HG02884 (cell line): Measurements from ENCODE around the gene CLDN9.
A peak's percentile ranks its signal among the peaks of the same experiment; 100 is the strongest.

ENCODE experiments used
- ATAC-seq: cut with Tn5 transposase; IDR thresholded peaks from one replicate; pipeline ENCODE4 v1.9.1; 2021; ENCODE audit warnings: mild to moderate bottlenecking, moderate library complexity; ENCODE audit not compliant: unreplicated experiment

Gene CLDN9, protein sequence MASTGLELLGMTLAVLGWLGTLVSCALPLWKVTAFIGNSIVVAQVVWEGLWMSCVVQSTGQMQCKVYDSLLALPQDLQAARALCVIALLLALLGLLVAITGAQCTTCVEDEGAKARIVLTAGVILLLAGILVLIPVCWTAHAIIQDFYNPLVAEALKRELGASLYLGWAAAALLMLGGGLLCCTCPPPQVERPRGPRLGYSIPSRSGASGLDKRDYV

DNA sequence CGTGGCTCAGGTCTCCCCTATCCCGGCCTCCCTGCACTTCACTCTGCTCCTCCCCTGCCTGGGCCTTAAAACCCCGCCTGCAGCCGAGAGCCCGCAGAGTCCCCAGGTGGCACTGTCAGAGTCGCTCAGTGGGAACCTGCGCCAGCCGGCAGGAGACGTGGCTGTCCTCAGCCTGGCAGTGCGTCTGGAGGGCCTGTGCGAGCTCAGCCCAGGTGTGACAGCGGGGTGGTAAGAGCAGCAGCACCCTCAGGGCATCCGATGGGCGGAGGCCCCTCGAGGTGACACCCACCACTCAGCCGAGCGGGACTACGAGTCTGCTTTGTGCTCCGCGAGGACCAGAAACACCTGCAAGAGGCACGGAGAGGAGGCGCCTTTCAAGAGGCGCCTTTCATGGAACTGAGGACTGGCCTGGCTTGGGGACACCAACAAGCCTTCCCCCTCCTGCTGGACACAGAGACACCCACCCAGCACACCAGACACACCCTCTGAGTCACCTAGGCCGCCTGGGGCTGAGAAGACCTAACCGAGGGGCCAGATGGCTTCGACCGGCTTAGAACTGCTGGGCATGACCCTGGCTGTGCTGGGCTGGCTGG, at the start of gene CLDN9:
CLDN9 (plus strand) TSS at position 96 of the 593 bp plus-strand sequence; CDS start at position 536, 440 bp downstream.
- no peak for ATAC-seq

DNA sequence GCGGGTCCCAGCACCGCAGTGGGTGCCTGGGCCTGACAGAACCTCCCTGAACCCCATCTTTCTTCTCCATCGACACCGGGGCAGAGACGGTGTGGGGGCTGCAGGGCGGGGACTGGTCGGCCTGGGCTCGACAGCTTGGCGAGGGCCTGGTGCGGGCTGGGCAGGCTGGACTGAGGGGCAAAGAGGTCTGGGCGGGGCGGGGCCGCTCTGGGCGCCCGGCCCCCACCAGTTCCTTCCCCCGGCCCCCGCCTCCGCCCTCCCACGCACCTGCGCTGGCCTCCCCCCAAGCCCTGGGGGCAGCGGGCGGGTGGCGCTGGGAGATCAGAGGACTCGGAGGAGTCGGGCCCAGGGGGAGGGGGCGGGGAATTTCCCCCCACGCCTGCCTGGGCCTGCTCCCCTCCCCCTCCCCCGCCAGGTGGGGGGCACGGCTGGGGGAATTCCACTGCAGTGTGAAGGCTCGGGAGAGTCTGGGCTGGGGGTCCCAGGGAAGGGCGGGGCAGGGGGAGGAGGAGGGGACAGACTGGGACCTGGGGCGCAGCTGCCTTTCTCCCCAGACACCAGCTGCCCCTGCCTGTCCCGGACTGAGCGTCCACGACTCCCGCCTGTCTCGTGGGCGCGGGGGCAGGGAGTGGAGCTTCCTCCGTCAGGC, 49.5 kb upstream of the CLDN9 start:
- ATAC-seq, result no peak

DNA sequence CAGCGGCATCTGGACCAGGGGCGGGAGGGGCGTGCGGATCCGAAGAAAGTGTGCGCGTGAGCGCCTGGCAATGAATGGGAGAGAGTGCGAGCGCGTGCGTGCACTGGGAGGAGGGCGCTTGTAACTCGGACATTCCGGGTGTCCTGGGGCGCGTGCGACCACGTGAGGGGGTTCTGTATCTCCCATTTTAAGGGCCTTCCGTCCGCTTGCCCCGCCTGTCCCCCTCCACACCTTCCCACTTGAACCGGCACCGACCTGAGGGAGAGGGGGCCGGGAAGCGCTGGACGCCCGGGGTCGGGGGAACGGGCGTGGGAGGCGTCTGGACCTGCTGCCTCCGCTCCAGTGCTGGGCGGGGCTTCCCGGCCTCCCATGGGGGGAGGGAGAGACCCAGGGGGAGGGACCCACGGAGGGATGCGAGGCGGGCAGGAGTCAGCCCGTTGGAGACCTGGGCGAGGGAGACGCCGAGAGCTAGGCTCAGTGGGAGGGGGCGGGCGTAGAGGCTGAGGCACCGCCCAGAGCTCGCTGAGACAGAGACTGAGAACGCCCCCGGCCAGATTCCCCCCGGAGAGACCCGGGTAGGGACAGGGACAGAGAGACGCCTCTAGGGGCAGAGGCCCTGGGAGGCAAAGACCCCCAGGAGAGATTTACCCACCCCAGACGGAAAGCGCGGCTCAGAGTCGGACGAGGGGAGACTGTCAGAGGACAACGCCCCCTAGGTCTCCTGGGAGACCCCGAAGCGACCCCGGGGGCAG, 48.8 kb upstream of the CLDN9 start, which contains the start of gene KREMEN2:
KREMEN2 (plus strand) TSS at position 553 of the 752 bp plus-strand sequence. CDS start 246 bp downstream, outside the sequence.
- ATAC-seq, result no peak

DNA sequence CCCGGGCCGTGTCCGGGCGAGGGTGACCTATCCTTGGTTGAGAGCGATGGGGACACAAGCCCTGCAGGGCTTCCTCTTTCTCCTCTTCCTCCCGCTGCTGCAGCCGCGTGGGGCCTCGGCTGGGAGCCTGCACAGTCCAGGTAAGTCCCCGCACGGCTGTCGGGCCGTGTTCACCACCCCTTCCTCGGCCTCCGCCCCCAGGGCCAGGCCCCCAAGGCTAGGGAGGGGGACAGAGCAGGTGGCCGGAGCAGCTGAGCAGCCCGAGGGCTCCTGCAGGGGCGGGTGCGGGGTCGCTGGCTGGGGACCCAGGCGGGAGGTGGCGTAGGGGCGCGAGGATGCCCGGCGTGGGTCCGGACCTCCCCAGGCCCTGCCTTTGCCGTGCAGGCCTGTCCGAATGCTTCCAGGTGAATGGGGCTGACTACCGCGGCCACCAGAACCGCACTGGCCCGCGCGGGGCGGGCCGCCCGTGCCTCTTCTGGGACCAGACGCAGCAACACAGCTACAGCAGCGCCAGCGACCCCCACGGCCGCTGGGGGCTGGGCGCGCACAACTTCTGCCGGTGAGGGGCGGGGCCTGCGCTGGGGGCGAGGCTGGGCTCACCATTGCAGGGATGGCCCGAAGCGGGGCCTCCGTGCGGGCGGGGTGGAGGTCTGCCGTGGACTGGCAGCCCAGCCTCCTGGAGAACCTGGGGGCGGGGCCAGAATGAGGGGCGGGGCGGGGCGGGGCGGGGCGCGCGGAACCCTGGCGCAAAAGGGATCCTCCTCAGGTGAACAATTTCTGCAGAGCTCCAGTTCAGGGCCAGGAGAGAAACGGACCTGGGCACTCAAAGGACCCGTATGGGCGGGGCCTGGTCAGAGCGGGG, 48.0 kb upstream of the CLDN9 start:
- ATAC-seq, result no peak

DNA sequence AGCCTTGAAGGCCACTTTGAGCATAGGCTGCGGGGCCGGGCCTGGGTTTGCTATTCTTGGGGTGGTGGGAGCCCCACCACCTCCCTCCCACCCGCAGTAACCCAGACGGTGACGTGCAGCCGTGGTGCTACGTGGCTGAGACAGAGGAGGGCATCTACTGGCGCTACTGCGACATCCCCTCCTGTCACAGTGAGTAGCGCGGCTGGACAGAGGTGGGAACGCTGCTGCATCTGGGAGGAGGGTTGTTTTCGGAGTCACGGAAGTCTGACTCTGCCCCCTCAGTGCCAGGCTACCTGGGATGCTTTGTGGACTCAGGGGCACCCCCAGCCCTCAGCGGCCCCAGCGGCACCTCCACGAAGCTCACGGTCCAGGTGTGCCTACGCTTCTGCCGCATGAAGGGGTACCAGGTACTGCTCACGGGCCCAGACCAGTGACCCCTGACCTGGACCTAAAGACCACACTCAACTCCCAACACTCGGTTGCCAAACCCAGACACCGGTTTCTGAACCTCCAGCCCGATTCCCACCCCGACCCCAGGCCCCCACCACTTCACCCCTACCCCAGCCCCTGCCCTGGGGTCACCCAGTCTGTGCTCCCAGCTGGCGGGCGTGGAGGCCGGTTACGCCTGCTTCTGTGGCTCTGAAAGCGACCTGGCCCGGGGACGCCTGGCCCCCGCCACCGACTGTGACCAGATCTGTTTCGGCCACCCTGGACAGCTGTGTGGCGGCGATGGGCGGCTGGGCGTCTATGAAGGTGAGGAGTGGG, 46.5 kb upstream of the CLDN9 start:
- no peak for ATAC-seq

DNA sequence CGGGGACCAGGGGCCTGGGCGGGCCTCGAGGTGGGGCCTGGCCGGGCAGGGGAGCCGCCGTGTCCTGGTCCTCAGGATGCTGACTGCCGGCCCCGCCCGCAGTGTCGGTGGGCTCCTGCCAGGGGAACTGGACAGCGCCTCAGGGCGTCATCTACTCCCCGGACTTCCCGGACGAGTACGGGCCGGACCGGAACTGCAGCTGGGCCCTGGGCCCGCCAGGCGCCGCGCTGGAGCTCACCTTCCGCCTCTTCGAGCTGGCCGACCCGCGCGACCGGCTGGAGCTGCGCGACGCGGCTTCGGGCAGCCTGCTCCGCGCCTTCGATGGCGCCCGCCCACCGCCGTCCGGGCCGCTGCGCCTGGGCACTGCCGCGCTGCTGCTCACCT, 45.9 kb upstream of the CLDN9 start:
- no peak for ATAC-seq

DNA sequence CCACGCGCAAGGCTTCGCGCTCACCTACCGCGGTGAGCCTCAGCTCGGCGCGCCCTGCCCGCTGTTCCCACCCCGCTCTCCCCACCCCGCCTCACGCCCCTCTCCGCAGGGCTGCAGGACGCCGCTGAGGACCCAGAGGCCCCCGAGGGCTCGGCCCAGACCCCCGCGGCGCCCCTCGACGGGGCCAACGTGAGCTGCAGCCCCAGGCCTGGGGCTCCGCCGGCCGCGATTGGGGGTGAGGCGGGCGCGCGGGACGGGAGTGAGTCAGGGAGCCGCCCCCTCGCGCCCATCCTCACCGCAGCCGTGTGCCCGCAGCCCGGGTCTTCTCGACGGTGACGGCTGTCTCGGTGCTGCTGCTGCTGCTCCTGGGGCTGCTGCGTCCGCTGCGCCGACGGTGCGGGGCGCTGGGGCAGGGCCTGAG, 45.5 kb upstream of the CLDN9 start:
- ATAC-seq, result no peak

DNA sequence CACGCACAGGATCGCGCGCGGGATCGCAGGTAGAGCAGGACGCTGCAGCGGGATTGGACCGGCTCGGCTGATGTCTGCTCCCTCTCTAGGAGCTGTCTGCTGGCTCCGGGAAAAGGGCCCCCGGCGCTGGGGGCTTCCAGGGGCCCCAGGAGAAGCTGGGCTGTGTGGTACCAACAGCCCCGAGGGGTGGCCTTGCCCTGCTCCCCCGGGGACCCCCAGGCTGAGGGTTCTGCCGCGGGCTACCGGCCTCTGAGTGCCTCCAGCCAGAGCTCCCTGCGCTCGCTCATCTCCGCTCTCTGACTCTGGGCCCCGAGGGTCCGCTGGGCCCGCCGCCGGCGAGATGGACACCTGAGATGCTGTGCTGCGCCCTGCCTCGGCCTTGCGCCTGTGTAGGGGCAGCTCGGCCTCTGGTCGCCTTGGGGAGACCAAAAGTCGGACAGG, 45.0 kb upstream of the CLDN9 start:
- no peak for ATAC-seq

DNA sequence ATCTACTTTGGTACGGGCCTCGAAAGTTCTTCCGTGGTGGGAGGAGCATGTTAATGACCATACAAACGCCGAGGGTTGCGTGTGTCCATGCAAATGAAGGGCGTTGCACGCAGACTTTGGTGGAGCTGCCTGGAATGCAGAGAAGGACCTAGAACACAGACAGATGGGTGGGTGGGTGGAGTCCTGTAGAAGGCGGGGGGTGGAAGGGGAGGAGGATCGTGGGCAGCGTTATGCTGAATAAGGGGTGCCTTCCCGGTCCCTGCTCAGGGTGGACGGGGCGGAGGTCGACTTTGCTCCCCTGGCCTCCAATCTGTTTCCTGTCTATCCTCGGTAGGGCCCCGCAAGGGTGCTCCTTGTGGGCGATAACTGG, 44.4 kb upstream of the CLDN9 start:
- ATAC-seq, result no peak

DNA sequence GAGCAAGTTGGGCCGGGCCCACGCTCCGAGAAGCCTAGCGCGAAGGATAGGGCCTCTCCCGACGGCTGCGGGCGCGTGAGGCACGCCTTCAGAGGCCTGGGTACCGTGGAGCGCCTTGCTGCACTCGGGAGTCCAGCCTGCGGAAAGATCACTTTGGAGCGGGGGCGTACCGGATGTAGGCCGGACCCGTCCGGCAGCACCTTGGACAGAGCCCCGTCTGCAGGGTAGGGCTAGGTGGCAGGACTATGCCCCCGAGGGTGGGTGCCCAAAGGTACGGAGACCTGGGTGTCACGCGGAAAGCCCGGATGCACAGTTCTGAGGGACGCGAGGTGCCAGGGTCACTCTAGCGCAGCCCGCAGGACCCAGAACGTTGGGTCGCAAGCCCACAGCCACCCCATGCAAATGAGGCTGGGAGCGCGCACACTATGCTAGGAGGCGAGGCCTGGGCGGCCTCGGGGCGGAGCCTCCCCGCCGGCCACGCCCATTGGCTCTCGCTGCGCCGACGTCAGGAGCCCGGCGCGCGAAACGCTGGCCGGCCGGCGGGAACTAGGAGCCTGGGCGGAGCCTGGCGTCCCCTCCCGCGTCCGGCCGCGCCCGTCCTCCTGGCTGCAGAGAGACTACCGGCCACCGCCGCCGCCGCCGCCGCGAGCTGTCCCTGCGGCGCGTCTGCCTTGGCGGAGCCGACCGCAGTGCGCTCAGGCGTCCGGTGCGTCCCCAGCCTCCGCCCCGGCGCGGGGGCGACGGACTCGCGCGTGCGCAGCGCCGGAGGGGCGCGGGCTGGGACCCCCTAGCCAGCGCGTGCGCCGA, 43.8 kb upstream of the CLDN9 start, which contains the start of gene PAQR4:
PAQR4 (plus strand) TSS at position 611 of the 807 bp plus-strand sequence. CDS start 327 bp downstream, outside the sequence.
- ATAC-seq, result peak; percentile 57

DNA sequence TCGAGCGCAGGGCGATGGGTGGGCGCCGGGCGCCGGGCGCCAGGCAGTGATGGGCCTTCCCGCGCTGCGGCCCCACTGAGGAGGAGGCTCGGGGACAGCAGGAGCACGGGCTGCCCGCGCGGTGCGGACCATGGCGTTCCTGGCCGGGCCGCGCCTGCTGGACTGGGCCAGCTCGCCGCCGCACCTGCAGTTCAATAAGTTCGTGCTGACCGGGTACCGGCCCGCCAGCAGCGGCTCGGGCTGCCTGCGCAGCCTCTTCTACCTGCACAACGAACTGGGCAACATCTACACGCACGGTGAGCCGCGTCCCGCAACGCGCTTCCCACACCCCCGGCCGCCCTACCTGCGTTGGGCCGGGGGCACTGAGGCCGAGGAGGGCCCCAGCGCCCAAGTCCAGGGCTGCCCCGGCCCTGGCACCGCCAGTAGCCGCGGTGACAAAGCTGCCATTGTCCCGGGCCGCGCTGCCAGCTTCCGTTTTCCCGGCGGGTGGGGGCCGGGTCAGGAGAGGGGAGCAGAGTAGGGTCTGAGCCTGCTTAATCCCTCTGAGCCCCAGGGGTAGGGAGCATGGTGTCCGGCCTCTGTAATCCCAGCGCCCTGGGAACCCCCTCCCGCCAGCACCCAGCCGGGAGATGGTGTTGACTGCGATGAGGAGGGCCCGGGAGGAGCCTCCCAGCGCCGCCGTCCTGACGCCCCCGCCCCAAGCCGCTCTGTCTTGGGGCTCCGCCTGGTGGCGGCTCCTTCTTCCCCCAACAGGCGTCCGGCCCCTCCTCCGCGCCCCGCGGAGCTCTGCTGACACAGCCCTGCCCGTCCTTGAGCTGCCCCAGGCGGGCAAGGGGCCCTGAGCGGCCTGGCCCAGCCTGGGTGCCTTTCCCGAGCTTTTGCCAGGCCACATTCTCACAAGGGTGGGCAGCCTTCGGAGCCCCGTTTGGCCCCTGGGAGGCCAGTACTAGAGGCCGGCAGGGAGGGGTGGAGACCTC, 42.9 kb upstream of the CLDN9 start:
- no peak for ATAC-seq

DNA sequence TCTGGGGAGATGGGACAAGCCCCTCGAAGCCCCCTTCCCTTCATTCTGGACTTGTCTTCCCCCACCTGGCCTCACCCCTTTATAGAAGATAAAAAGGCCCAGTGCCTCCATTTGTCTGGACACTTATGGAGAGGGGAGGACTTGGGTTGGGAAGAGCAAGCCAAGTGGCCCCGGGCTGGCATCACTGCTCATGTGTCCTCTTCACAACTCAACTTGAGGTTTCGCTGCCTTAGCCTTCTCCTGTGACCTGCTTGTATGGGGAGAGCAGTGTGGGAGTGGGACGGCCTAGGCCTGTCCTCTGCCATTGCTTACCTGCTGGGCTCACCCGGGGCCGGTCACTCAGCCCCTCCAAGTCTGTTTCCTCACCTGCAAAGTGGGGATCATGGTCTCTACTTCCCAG, 42.2 kb upstream of the CLDN9 start:
- no peak for ATAC-seq

DNA sequence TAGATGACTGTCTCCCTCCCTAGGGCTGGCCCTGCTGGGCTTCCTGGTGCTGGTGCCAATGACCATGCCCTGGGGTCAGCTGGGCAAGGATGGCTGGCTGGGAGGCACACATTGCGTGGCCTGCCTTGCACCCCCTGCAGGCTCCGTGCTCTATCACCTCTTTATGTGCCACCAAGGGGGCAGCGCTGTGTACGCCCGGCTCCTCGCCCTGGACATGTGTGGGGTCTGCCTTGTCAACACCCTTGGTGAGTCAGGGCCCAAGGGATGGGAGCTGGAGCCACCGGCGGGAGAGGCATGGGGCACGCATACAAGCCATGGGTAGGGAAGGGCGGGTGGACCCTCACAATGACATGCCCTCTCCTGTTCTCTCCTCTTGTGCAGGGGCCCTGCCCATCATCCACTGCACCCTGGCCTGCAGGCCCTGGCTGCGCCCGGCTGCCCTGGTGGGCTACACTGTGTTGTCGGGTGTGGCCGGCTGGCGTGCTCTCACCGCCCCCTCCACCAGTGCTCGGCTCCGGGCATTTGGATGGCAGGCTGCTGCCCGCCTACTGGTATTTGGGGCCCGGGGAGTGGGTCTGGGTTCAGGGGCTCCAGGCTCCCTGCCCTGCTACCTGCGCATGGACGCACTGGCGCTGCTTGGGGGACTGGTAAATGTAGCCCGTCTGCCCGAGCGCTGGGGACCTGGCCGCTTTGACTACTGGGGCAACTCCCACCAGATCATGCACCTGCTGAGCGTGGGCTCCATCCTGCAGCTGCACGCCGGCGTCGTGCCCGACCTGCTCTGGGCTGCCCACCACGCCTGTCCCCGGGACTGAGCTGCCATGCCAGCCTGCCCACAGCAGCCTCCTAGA, 41.4 kb upstream of the CLDN9 start:
- ATAC-seq, result no peak

DNA sequence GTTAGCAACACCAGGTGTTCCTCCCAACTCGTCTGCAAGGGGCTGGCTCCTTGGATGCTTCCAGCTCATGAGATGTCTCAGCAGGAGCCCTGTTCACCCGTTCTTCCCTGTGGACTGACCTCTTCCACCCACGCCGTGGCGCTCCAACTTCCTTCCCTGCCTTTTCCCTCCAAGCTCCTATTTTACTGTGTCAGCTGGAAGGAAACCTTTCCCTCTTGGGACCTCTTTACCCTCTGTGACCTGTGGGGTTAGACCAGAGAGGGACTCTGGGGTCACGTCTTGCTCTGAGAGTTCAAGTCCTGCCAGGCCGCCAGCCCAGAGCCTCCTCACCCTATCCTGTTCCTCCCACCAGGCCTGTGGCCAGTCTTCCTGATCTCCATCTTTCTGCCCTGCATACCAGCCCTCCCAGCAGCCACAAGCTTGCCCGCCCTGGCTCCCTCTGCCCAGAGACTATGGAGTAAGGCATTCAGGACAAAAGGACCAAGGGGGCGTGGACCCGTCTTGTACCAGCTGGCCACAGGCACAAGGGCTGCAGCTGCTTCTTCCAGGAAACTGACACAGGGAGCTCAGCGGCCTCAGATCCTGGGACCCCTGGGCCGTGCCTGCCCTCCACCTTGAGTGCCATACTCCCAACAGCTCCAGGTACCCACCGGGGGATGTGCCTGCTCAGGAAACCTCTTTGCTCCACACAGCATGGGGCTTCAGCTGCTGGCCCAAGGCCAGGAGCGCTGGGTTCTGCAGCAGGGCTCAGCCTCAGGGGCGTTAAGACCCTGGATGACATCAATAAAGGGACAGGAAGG, 40.5 kb upstream of the CLDN9 start:
- ATAC-seq, result no peak

DNA sequence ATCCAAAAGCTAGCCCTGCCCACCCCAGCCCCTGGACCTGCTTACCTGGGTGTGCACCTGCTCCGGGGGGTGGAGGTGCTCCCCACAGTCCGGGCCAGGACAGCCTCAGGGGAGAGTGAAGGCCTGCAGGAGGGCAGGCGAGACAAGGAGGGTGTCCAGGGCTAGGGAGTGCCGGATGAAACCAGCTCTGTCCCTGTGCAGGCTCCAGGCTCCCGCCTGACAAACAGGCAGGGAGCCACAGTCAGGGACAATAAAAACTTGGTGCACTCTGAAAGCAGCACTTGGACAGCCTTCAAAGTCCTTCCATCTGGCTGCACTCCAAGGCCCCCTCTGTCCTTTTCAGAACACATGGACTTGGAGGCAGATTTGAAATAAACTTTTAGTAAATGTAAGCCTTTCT, 39.6 kb upstream of the CLDN9 start:
- no peak for ATAC-seq
